K562 (cell line): ENCODE results near the gene MYO15B. TPM values are rescaled to one million over a fixed set of nuclear protein-coding genes. Genes with fewer than 3 reads are reported as not detected.

Experiments
- ATAC-seq: fragments of 200-7000 bp; cut with Tn5 transposase; 3 replicates; pipeline ENCODE4 v1.9.1; 2020; ENCODE audit warnings: moderate library complexity
- BruUV-seq: library from RNA; stranded (reverse); fragments of 400-500 nt; replicated peaks from 2 replicates; lab custom pipeline; 2021; lab: Mats Ljungman, UMichigan
- CTCF ChIA-PET: fragments of 300-600 bp; formaldehyde crosslinking; extraction: SDS; loops from one replicate; lab custom pipeline; 2021; ENCODE audit warnings: low intra/inter-chr PET ratio; lab: Yijun Ruan, JAX
- POLR2A ChIA-PET: fragments of 300-600, 350-650 bp; sonication (Branson Sonifier 250); formaldehyde crosslinking; extraction: SDS; loops from one replicate; lab custom pipeline; 2021; ENCODE audit warnings: antibody characterized with exemption, inconsistent platforms; lab: Yijun Ruan, JAX
- DNase-seq, 4 experiments: peaks; one replicate each; pipeline versions ENCODE4 v3.0.0 to v3.0.0-alpha.2; 2011 to 2018; ENCODE audit warnings: low spot score in 3 of 4, mixed read lengths in 3 of 4; ENCODE audit errors: extremely low read depth in 1 of 4
- FAIRE-seq: peaks from 2 replicates; lab custom pipeline; 2011; peaks lifted over from hg19 to GRCh38; lab: Jason Lieb, UNC
- H2AFZ ChIP-seq: 2 replicates; pipeline ENCODE4 v1.6.0; 2011; ENCODE audit warnings: low read depth, low read length, control low read depth, inconsistent platforms
- H3K27ac ChIP-seq: fragments of 200-600 bp; 3 replicates; pipeline ENCODE4 v1.8.0; 2011; ENCODE audit warnings: low read depth, mild to moderate bottlenecking, control low read depth, inconsistent platforms, low read length, moderate library complexity, mixed read lengths; ENCODE audit errors: extremely low read depth
- H3K27me3 ChIP-seq, 2 experiments: fragments of 300-600 bp in 1 of 2; 2 replicates in 1 of 2; 3 replicates in 1 of 2; pipeline versions ENCODE4 v1.6.0 to v1.8.0; 2011; ENCODE audit warnings: inconsistent platforms in 2 of 2, low read length in 2 of 2, mild to moderate bottlenecking in 1 of 2, mixed read lengths in 1 of 2, moderate library complexity in 1 of 2; ENCODE audit not compliant: control insufficient read depth in 2 of 2, insufficient read depth in 2 of 2
- H3K36me3 ChIP-seq: fragments of 300-600 bp; 3 replicates; pipeline ENCODE4 v1.8.0; 2011; ENCODE audit warnings: mild to moderate bottlenecking, low read length, inconsistent platforms; ENCODE audit not compliant: control insufficient read depth, insufficient read depth
- H3K4me1 ChIP-seq, 2 experiments: fragments of 200-600 bp in 1 of 2; replicated peaks in 1 of 2; 2 replicates in 1 of 2; 3 replicates in 1 of 2; pipeline versions ENCODE4 v1.5.1 to v1.8.0; 2011; ENCODE audit warnings: inconsistent platforms in 2 of 2, low read length in 2 of 2, mild to moderate bottlenecking in 1 of 2, mixed read lengths in 1 of 2, moderate library complexity in 1 of 2; ENCODE audit not compliant: control insufficient read depth in 2 of 2, insufficient read depth in 2 of 2
- H3K4me2 ChIP-seq: 2 replicates; pipeline ENCODE4 v1.6.1; 2011; ENCODE audit warnings: low read length, control low read depth, inconsistent platforms, mixed read lengths; ENCODE audit not compliant: insufficient read depth
- H3K4me3 ChIP-seq: fragments of 200-600 bp; sonication (generic), shearing (Covaris generic); 2 replicates; pipeline ENCODE4 v1.5.1; 2016; ENCODE audit warnings: control low read depth, inconsistent platforms
- H3K79me2 ChIP-seq: fragments of 200-600 bp; 3 replicates; pipeline ENCODE4 v1.8.0; 2011; ENCODE audit warnings: low read length, inconsistent platforms; ENCODE audit not compliant: control insufficient read depth, insufficient read depth
- H3K9ac ChIP-seq, 2 experiments: 2 replicates each; pipeline versions ENCODE4 v1.6.0 to v1.6.1; 2011; ENCODE audit warnings: low read depth in 2 of 2, low read length in 2 of 2, control low read depth in 1 of 2, inconsistent platforms in 1 of 2, mild to moderate bottlenecking in 1 of 2, mixed read lengths in 1 of 2; ENCODE audit not compliant: insufficient read depth in 1 of 2
- H3K9me1 ChIP-seq: one replicate; pipeline ENCODE4 v1.6.0; 2011; ENCODE audit warnings: inconsistent platforms, mild to moderate bottlenecking, low read length, moderate library complexity; ENCODE audit not compliant: control insufficient read depth, insufficient read depth
- H3K9me3 ChIP-seq: replicated peaks from 2 replicates; pipeline ENCODE4 v1.5.1; 2011; ENCODE audit warnings: low read depth, low read length, inconsistent platforms; ENCODE audit not compliant: control insufficient read depth, insufficient read depth
- H4K20me1 ChIP-seq: replicated peaks from 2 replicates; pipeline ENCODE4 v1.6.1; 2011; ENCODE audit warnings: low read length, inconsistent platforms, mixed read lengths; ENCODE audit not compliant: control insufficient read depth, insufficient read depth
- CREBBP ChIP-seq: IDR thresholded peaks from one replicate; pipeline ENCODE4 v1.6.1; 2012; ENCODE audit warnings: low read depth, mild to moderate bottlenecking, control low read depth, inconsistent platforms, low read length
- KAT8 ChIP-seq: fragments of 450-650 bp; IDR thresholded peaks from 2 replicates; pipeline ENCODE4 v1.6.1; 2016; ENCODE audit warnings: low read depth, mild to moderate bottlenecking
- MCM3 ChIP-seq: fragments of 450-650 bp; IDR thresholded peaks from 2 replicates; pipeline ENCODE4 v1.6.1; 2016
- NBN ChIP-seq: fragments of 450-650 bp; IDR thresholded peaks from 2 replicates; pipeline ENCODE4 v1.6.1; 2016; ENCODE audit warnings: low read depth, mild to moderate bottlenecking
- SLC30A9 ChIP-seq: fragments of 250-450 bp; sonication (Bioruptor Pico); IDR thresholded peaks from 2 replicates; pipeline ENCODE4 v1.8.0; 2022; ENCODE audit warnings: mild to moderate bottlenecking, moderate library complexity
- WGBS: fragments of 100-300 bp; shearing (Covaris generic); methylation state at CpG from one replicate; pipeline ENCODE4 v1.1.6; 2016; ENCODE audit warnings: low coverage, mixed read lengths; ENCODE audit not compliant: insufficient coverage; ENCODE audit errors: missing lambda C conversion rate; 5-methylcytosine and 5-hydroxymethylcytosine counted together
- in situ Hi-C: fragments of 300-500 bp; cut with MboI; formaldehyde crosslinking; loops from 4 replicates; pipeline ENCODE4 v1.15.0; 2018; ENCODE audit warnings: inconsistent platforms, mixed read lengths
- intact Hi-C: fragments of 100-400 bp; cut with micrococcal nuclease; formaldehyde crosslinking; loops from 2 replicates; pipeline ENCODE4 v1.14.2; 2022
- polyA plus RNA-seq, 8 experiments: library from polyadenylated mRNA; depleted of rRNA in 4 of 8; stranded (reverse) in 5 of 8; unstranded in 3 of 8; fragments of >200 nt; fragmentation: Nextera tagmentation in 2 of 8; fragmentation: Illumina TruSeq in 1 of 8; extraction: Ambion mirVana in 2 of 8; extraction: Trizol in 1 of 8; gene quantifications; 2 replicates each; pipeline versions ENCODE4 v1.2.1 to v1.2.3, GENCODE V29; 2011 to 2014; ENCODE audit warnings: inconsistent platforms in 1 of 8, missing spikeins in 1 of 8
- total RNA-seq, 7 experiments: library from RNA; depleted of rRNA in 6 of 7; stranded (reverse); fragments of >200 nt in 6 of 7; fragmentation: Illumina TruSeq in 2 of 7; extraction: Trizol in 2 of 7; gene quantifications; 2 replicates each; pipeline versions ENCODE4 v1.2.1 to v1.2.3, GENCODE V29; 2011 to 2021; ENCODE audit warnings: low replicate concordance in 1 of 7
- TF ChIP-seq, protein P1 (sequence below): fragments of 450-650 bp; formaldehyde crosslinking; IDR thresholded peaks from 2 replicates; pipeline ENCODE4 v1.4.0; 2022; ENCODE audit warnings: missing genetic modification characterization
- TF ChIP-seq, protein P2 (sequence below): sonication (generic); formaldehyde crosslinking; IDR thresholded peaks from 2 replicates; pipeline ENCODE4 v1.4.0; 2020; ENCODE audit warnings: mild to moderate bottlenecking, missing genetic modification reagents
- TF ChIP-seq, protein P3 (sequence below): fragments of 450-650 bp; IDR thresholded peaks from 2 replicates; pipeline ENCODE4 v1.6.1; 2016; ENCODE audit warnings: antibody characterized with exemption
- TF ChIP-seq, protein P4 (sequence below): sonication (generic); formaldehyde crosslinking; IDR thresholded peaks from 2 replicates; pipeline ENCODE4 v1.8.0; 2022; ENCODE audit warnings: mild to moderate bottlenecking, low read depth, missing genetic modification reagents
- TF ChIP-seq, protein P5 (sequence below): fragments of 250-450 bp; sonication (Bioruptor Pico); IDR thresholded peaks from 2 replicates; pipeline ENCODE4 v1.5.0; 2021
- TF ChIP-seq, protein P6 (sequence below), 2 experiments: fragments of 450-650 bp in 1 of 2; sonication (generic) in 1 of 2; formaldehyde crosslinking in 1 of 2; IDR thresholded peaks in 1 of 2; conservative IDR thresholded peaks in 1 of 2; 2 replicates each; pipeline versions ENCODE4 v1.6.1 to v1.8.1; 2016 to 2023; ENCODE audit warnings: mild to moderate bottlenecking in 2 of 2, moderate library complexity in 2 of 2, inconsistent platforms in 1 of 2, missing genetic modification reagents in 1 of 2

The MYO15B gene
- total and polyA plus RNA-seq, 9 of the 15 experiments (the other 6 are each of a cell fraction or from before 2014, with no cell fraction given), result 0.05 to 3.1 (median 0.83) TPM; not detected in 2

DNA sequence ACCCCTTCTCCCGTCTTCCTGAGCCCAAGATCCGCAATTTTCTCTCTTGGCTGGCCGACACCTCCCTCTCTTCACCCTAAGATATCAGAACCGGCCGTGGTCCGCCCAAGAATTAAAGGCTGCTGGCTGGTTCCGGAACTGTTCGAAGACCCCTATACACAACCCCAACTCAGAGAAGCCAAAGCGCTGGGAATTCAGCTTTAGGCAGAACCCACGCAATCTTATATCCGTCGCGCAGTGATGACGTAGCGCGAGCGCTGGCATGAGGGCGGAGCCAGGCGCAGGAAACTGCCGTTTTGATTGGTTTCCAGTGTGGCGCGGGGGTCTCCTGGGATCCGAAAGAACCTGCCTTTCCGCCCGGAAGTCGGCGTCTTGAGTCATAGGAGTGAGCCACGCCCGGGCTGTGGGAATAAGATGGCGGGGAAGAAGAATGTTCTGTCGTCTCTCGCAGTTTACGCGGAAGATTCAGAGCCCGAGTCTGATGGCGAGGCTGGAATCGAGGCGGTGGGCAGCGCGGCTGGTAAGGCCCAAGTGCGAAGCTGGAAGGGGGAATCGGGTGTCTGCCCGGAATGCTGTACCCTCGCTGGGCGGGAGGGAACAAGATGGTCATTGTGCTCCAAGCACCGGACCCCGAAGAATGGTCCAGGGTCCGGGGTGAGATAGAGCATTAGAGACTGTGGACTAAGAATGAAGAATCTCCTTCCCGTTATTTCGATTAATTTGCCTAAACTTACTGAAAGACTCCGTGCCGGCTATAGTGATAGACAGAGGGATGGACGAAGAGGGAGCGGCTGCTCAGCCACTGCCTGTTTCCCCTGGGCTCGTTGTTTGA lies 79.6 kb downstream of the MYO15B start, which contains the start of the genes RECQL5 and SAP30BP (continued):
- TF ChIP-seq KAT8, result peak; percentile 73
- no peak for TF ChIP-seq MCM3
- peak; percentile 88 for TF ChIP-seq NBN
- TF ChIP-seq, protein P1, sequence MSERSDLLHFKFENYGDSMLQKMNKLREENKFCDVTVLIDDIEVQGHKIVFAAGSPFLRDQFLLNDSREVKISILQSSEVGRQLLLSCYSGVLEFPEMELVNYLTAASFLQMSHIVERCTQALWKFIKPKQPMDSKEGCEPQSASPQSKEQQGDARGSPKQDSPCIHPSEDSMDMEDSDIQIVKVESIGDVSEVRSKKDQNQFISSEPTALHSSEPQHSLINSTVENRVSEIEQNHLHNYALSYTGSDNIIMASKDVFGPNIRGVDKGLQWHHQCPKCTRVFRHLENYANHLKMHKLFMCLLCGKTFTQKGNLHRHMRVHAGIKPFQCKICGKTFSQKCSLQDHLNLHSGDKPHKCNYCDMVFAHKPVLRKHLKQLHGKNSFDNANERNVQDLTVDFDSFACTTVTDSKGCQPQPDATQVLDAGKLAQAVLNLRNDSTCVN, result no peak
- TF ChIP-seq, protein P2, sequence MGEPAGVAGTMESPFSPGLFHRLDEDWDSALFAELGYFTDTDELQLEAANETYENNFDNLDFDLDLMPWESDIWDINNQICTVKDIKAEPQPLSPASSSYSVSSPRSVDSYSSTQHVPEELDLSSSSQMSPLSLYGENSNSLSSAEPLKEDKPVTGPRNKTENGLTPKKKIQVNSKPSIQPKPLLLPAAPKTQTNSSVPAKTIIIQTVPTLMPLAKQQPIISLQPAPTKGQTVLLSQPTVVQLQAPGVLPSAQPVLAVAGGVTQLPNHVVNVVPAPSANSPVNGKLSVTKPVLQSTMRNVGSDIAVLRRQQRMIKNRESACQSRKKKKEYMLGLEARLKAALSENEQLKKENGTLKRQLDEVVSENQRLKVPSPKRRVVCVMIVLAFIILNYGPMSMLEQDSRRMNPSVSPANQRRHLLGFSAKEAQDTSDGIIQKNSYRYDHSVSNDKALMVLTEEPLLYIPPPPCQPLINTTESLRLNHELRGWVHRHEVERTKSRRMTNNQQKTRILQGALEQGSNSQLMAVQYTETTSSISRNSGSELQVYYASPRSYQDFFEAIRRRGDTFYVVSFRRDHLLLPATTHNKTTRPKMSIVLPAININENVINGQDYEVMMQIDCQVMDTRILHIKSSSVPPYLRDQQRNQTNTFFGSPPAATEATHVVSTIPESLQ (CRISPR knock-in tag), result no peak

DNA sequence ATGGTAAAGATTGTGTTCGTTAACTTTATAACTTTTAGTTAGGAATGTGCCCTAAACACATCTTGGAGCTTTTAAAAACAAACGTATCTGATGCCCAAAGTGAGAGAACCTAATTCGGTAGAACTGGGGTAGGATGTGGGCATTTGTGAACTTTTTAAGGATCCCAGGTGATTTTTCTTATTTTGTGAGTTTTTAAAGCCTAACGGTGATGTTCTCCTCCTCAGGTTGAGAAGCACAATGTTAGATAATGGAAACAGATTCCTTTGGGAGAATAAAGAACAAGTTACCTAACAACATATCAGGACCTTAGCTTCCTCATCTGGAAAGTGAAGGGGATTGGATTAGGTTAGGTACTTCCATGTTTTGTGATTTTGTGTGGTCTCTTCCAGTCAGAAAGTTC lies 80.2 kb downstream of the MYO15B start:
- in situ Hi-C loops, result no loop called here
- Histone ChIP-seq H3K9me1 (no peaks in the 10 kb centered on the region), H3K27ac (peak overlapping the region; percentile 81), H3K4me3 (peak overlapping the region; percentile 85), H4K20me1 (no peaks in the 10 kb centered on the region; the same call in 1 of the 2 replicates), H3K79me2 (peaks cover 65% of the 10 kb centered on the region), H2AFZ (peak overlapping the region; percentile 69), H3K4me2 (peak overlapping the region; percentile 95), H3K36me3 (peaks cover 57% of the 10 kb centered on the region), H3K27me3 (no peaks in the 10 kb centered on the region), H3K4me1 (peaks cover 3 to 13% of the 10 kb centered on the region in 2 experiments; a peak in 4 of 5 replicates), H3K9me3 (no peaks in the 10 kb centered on the region), H3K9ac (peak overlapping the region; percentile 85 to 99; a peak in 3 of 4 replicates)
- ChIA-PET CTCF (no interaction called here), POLR2A (interaction anchor here (1.5 to 2.6 kb wide), 4 partner anchors 10 to 106 kb away, joined by 3 to 12 read pairs (median 8); partner anchors contain the start of gene SMIM5)
- no peak for DNase-seq
- no TSS peak for BruUV-seq
- no peak for ATAC-seq
- intact Hi-C loops, result no loop called here
- whole genome bisulfite sequencing, result 1% methylated on average over 4 of the region's 4 CpGs
- peak; percentile 61 for FAIRE-seq
- TF ChIP-seq, protein P3, sequence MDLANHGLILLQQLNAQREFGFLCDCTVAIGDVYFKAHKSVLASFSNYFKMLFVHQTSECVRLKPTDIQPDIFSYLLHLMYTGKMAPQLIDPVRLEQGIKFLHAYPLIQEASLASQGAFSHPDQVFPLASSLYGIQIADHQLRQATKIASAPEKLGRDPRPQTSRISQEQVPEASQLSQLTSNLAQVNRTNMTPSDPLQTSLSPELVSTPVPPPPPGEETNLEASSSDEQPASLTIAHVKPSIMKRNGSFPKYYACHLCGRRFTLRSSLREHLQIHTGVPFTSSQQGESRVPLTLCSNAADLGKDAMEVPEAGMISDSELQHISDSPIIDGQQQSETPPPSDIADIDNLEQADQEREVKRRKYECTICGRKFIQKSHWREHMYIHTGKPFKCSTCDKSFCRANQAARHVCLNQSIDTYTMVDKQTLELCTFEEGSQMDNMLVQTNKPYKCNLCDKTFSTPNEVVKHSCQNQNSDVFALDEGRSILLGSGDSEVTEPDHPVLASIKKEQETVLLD, result no peak
- TF ChIP-seq, protein P4, sequence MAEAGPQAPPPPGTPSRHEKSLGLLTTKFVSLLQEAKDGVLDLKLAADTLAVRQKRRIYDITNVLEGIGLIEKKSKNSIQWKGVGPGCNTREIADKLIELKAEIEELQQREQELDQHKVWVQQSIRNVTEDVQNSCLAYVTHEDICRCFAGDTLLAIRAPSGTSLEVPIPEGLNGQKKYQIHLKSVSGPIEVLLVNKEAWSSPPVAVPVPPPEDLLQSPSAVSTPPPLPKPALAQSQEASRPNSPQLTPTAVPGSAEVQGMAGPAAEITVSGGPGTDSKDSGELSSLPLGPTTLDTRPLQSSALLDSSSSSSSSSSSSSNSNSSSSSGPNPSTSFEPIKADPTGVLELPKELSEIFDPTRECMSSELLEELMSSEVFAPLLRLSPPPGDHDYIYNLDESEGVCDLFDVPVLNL (CRISPR knock-in tag), result no peak
- TF ChIP-seq, protein P5, sequence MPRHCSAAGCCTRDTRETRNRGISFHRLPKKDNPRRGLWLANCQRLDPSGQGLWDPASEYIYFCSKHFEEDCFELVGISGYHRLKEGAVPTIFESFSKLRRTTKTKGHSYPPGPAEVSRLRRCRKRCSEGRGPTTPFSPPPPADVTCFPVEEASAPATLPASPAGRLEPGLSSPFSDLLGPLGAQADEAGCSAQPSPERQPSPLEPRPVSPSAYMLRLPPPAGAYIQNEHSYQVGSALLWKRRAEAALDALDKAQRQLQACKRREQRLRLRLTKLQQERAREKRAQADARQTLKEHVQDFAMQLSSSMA (CRISPR knock-in tag), result no peak
- TF ChIP-seq CREBBP (no peak), SLC30A9 (no peak)
- TF ChIP-seq, protein P6, sequence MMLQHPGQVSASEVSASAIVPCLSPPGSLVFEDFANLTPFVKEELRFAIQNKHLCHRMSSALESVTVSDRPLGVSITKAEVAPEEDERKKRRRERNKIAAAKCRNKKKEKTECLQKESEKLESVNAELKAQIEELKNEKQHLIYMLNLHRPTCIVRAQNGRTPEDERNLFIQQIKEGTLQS (IDR thresholded peaks at IDR 0.05), result no peak
- TF ChIP-seq, protein P6 (CRISPR knock-in tag; conservative IDR thresholded peaks at IDR 0.05), result no peak
